ENCODE measurements around the gene TTC28.

- TF ChIP-seq CTCF (IDR thresholded peaks at IDR 0.05) (no peak), POLR2A (IDR thresholded peaks at IDR 0.05) (no peak)
These were observed 235.0 kb downstream of the TTC28 start for GRCh38 chr22:28444659-28445058.
